ENCODE data around the gene FTO. TPM values are rescaled to one million over a fixed set of nuclear protein-coding genes. Genes with fewer than 3 reads are reported as not detected.
"Not testable (repeated sequence)": the region's sequence is repeated elsewhere in the genome, so short reads cannot be mapped to it uniquely, and the experiment has no call there.

FTO gene
- total RNA-seq, 1 donor from 2014 or later = 116 TPM

DNA sequence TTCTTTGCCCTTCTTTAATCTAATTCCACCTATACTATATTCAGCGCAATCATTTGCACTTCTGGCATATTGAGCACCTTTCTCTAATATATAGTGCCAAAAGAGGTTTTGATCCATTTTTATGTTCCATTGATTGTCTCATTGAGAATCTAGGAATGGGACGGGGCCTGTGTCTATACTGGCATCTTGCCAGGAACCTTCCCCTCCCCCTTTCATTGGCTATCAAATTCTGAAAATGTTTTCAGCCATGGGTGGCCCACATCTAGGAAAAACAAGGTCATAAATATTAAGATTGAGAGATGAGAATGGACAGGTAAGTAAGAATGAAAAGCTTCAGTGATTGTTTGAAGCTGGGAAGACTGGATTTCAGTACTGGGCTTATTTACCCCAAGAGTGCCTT, 159.9 kb downstream of the FTO start:
- no peak for DNase-seq (ENCODE audit: low spot score)

DNA sequence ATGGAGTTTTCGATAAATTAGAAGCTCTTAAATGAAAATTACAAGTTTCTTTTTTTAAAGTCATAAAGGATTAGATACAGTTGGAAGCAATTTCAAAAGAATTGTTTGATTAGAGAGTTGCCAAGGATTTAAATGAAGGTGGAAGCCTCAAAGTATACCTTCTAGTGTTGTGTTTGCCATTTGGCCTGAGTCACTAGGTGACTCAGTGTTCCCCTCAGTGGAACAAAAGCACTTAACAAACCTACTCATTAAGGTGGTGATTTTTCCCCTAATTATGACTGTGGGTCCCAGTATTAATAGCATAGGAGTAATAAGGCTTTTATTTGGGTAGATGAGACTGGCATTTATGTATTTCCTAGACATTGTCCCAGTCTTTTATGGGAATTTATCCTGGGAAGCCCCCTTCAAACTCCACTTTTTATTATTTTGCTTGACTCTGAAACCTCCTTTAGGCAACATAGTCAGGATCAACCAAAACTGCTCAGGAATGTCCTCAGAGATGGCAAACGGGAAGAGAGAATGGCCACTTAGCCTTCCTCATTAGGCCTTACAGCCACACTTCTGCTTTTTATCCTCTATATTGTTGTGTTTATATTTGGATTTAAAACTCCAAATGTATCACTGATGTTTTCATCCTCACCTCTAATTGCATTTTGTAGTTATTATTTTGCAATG, 161.0 kb downstream of the FTO start:
- no peak for DNase-seq (ENCODE audit: low spot score)

DNA sequence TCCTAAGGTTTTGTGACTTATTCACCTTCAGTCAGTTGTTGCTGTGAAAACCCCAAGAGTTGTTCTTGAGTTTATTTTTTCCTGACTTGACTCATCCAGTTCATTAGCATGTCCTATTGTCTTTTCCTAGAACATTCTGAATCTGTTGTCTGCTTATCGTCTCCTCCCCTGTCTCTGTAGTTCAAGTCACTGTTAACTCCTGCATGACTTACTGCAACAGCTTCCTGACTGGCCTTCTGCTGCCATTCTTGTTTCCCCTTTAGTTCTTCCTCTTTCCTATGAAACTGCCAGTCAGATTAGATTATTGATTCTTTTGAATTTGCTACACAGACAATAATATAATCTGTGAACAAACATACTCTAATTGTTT, 161.5 kb downstream of the FTO start:
- no peak for DNase-seq (ENCODE audit: low spot score)

DNA sequence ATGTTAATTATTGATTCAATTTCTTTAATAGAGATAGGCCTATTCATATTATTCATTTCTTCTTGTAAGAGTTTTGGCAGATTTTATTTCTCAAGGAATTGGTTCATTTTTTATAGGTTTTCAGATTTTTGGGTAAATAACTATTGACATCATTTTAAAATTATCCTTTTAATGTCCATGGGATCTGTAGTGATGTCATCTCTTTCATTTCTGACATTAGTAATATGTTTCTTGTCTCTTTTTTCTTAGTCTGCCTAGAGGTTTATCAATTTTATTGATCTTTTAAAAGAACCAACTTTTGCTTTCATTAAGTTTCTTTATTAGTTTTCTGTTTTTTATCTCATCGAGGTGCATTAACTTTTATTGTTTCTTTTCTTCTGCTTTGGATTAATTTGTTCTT, 162.6 kb downstream of the FTO start:
- DNase-seq (ENCODE audit: low spot score) = no peak

DNA sequence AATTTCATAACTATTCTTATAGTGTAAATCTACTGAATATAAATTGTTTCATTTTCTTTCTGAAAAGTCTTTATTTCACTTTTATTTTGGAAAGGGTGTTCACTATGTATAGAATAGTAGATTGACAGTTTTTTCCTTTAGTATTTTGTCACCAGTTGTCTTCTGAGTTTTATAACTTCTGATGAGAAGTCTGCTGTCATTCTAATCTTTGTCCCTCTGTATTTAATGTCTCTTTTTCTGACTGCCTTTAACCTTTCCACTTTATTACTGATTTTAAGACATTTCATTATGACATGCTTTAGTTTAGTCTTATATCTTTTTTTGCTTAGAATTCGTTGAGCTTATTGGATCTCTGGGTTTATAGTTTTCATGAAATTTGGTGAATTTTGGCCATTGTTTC, 166.9 kb downstream of the FTO start:
- no peak for DNase-seq (ENCODE audit: low spot score)

DNA sequence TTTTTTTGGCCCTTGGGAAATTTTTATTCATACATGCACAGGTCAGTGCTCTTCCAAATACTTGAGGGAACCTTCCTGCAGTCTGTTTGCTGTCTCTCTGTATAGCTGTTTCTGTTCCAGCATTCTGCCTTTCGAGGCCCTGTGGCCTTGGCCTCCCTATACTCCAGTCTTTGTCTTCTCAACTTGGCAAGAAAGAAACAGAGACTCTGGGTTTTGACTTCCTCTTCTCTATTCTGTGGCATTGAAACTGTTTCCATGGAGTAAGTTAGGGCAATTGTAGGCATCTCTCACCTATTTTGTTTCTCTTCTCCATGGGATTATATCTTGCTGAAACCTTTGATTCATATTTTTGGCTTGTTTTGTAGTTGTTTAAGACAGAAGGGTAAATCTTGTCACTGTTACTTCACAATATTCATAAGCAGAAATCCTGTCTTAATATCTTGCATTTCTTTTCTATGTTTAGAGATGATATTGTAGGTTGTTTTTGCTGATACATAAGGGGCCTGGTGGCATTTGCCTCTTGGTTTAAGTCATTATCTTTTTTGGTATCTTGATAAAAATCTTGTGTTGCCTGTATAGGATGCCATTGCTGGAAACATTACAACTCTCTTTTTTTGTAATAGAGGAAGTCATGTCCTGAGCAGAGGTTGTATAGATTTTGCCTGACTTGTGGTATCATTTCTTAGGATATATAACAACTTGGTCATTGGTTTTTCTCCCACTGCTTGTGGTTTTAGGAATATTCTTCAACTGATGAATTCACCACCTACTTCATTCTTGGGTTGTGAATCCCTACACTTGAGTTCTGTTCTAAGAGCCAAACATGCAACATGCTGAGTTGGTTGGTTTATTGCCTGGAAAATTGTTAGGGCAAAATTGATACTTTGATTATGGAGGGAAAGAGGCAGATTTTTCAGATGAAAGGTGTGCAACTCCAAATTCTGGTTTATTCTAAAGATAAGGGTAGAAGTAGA, 168.6 kb downstream of the FTO start:
- DNase-seq (ENCODE audit: low spot score) = no peak

DNA sequence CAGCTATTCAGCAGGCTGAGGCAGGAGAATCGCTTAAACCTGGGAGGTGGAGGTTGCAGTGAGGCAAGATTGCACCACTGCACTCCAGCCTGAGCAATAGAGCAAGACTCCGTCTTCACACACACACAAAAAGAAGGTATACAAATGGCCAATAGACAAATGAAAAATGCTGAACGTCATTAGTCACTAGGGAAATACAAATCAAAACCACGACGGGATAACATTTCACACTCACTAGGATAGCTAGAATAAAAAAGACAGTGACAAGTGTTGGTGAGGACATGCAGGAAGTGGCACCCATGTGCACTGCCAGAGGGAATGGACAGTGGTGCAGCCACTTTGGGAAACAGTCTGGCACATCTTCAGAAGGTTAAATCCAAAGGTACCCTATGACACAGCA, 172.9 kb downstream of the FTO start:
- DNase-seq (ENCODE audit: low spot score) = no peak

DNA sequence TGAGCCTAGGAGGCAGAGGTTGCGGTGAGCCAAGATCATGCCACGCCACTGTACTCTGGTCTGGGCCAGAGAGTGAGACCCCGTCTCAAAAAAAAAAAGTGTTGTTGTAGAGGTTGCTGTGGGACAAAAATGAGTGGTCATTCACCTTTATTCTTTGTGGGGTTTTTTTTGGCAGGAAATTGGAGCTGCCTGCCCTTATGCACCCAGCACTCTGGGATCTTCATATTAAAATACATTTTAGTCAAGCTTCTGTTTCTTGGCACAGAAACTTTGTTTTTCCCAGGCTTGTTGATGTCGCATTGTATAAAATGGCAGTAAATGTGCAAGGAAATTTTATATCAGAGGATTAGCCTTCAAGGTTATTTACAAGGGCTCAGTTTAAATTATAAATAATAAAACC, 174.3 kb downstream of the FTO start:
- DNase-seq (ENCODE audit: low spot score) = no peak

DNA sequence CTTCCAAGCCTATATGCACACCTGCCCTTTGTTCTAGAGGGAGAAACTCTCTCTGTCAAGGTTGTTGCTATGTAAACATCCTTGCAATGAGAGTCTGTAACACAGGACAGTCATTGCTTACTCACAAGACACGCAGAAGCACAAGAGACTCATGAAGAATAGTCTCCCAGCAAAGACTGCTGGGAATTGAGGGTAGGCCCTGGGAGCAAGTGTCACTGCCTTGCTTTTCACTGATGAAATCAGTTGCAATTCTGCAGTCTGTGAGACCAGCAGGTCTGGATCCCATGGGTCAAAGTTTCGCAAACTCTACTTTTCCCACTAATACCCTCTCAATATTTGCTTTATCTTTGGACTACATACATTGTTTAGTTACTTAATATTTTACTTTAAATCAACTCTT, 177.4 kb downstream of the FTO start:
- no peak for DNase-seq (ENCODE audit: low spot score)

DNA sequence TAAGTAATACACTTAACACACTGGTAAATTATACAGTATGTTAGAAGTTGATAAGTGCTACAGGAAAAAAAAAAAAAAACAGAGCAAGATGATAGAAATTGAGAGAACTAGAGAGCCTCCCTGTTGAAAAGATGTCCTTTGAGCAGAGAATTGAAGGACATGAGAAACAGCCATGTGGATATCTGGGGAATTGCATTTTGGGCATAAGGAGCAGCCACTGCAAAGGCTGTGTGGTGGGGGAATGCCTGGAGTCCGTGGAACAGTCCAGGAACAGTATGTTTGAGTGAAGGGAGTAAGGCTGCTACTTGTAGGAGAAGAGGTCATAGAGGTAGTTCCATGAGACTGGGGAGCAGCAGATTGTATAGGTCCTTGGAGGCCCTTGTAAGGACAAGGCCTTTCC, 178.4 kb downstream of the FTO start:
- no peak for DNase-seq (ENCODE audit: low spot score)

DNA sequence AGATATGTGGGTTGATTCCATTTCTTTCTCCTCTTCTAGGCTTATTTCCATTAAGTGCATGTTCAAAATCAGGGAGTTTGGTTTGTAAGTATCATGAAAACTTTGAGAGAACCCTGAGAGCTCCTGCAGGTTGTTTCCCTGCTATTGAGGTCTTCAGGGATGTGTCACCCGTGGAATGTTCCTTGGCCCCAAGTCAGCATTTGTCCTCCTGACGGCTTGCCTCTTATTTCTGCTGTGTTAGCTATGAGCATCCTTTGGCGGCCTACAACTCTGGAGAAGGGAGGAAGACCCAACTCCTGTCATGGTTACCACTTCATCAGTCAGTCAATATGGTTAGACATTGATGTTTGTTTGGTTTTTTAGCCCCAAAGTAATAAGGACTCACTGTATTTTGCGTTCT, 180.8 kb downstream of the FTO start:
- no peak for DNase-seq (ENCODE audit: low spot score)

DNA sequence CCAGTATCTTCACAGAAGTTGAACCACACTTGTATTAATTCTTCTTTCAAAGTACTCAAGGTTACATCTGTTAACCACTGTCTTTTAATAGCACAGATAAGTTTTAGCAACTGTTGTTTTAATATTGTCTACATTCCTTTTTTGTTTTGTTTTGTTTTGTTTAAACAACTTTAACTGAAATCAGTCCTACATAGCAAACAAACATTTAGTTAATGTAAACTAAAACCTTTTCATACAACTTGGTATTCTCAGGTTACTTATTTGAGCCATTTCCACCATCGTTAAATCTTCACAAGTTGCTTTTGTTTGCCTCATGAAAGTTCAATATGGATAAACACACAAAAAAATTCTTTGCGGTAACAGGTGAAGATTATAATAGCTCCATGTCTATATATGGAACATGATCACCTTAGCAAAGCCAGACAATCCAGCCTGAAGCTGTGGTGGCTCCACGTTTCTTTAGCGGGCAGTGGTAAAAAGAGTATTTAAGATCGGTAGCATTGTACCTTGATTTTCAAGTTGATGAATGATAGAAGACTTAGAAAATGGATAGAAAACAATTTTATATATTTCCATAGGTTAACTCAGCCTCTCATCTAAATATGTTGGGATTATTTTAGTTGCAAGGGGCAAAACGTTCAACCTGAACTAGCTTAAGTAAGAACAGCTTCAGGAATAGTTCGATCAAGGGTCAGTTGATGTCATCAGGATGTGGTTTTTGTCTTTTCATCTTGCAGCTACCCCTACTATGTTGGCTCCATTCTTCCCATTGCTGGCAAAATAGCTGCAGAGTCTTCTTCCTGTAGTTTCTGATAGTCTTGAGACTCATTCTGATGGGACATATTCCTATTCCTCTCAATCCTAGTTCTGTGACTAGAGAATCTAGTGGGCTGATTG, 182.8 kb downstream of the FTO start:
- no peak for DNase-seq (ENCODE audit: low spot score)

DNA sequence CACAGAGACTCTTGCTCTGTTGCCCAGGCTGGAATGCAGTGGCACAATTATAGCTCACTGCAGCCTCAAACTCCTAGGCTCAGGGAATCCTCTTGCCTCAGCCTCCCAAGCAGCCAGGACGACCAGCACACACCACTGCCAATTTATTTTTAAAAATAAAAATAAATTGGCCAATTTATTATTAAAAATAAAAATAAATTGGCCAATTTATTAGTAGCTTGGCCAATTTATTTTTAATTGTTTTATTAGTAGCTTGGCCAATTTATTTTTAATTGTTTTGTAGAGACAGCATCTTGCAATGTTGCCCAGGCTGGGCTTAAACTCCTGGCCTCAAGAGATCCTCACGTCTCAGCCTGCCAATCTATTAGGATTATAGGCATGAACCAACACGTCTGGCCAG, 184.3 kb downstream of the FTO start:
- DNase-seq (ENCODE audit: low spot score) = no peak

DNA sequence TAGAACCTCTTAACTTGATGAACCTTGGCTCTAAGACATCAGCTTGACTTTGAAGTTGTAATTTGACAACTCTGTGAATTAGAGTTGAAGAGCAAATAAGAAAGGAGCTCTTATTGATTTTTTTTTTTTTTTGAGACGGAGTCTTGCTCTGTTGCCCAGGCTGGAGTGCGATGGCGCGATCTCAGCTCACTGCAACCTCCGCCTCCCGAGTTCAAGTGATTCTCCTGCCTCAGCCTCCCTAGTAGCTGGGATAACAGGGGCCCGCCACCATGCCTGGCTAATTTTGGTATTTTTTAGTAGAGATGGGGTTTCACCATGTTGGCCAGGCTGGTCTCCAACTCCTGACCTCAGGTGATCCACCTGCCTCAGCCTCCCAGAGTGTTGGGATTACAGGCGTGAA, 186.9 kb downstream of the FTO start:
- DNase-seq (ENCODE audit: low spot score) = not testable (repeated sequence)

DNA sequence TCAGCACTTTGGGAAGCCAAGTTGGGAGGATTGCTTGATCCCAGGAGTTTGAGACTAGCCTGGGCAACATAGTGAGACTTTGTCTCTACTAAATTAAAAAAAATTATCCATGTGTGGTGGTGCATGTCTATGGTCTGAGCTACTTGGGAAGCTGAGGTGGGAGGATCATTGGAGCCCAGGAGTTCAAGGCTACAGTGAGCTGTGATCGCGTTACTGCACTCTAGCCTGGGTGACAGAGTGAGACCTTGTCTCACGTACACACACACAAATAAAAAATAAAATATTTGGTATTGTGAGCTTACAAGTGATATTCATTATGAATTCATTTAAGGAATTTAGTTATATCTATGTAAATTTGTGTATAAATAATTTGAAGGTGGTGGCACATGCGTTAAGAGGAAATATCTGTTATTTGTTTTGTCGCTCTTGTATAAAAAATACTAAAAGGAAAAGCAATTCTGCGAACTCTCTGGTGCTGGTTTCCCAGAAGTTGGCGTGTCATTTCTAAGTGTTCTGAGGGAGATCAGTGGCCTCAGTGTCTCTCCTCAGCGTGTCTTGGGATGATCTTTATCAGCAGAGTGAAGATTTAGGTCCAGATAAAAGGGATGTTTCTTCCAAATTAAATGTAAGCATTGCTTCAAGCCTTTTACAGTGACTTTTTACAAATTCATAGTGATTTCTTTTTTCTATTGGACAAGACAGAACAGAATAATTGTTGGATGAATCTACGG, 187.6 kb downstream of the FTO start:
- DNase-seq (ENCODE audit: low spot score) = no peak

DNA sequence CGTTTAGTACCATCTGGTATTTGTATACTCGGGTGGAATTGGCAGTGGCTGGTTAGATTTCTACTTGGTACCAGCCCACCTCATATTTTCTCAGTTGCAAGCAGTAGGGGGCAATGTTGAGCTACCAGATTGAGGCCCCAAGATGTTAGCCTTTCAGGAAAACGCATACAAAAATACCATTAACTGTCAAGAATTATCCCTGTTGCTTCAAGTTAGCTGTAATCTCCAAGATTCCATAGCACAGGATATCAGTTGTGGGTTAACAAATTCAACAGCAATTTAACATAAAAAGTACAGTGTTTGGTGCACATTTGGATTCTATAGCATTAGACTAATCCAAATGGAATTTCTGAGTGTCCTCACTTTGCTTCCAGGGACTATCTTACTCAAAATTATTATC, 188.2 kb downstream of the FTO start:
- DNase-seq (ENCODE audit: low spot score) = peak; percentile 46

DNA sequence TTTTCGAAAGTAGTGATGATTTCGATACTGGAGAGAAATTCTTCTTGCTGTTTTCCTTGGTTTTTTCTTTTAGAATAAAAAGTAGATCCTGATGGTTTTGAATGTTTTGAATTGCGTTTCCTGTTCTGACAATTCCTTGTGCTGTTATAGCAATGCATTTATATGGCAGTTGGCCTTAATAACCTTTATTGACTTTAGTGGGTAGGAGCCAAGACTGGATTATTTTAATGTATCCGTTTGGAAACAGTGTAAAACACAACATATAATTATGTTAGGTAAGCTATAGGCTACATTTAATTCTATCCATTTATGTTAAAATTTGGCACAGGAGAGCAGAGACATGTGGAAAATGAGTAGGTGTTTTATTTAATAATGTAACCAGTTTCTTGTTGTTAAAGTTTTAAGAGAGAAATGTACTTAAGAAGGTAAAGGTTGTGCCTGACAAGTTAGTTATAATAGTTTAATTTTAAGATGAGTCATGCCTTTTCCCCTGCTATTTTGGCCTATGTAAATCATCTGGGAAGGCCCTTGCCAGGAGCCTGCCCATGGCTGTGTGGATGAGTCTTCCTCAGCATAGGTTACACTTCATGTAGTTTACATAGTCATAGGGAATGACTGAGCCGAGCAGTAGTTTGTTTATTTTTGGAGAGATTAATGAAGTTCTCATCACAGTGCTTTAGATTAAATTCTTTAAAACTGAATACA, 189.9 kb downstream of the FTO start:
- DNase-seq (ENCODE audit: low spot score) = no peak

DNA sequence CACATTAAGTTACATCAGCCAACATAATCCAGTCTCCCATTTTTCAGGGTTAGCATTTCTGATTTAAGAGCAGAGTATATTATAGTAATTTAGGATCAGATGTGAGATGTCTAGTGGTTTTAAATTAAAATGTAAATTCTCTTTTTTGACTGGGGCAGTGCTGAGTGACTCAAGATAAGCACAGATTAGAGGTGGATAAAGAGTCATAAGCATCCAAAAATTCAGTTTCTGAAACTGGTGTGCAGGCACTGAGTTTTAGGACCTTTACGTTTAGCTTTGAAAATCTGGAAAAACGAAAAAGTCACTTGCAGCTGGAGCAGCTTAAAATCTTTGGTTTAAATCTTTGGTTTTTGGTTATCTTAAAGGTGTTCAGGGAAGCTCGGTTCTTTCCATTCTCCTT, 190.7 kb downstream of the FTO start:
- DNase-seq (ENCODE audit: low spot score) = no peak

DNA sequence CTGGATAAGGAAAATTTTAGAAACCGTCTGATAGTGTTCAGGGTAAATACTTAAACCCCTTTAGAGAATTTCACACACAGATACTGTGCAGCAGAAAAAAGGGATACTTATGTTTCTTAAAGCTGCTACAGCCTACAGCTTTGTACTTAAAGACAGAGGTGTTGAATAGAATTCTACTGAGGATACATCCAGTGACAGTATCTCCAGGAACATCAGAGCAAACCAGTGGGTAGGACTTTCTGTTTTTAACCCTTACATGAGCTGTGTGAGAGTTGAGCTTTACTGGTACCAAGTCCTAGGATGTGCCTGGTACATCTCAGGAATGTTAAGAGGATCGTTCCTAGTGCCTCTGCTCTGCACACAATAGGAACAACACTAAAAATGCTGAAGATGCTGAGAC, 191.5 kb downstream of the FTO start:
- no peak for DNase-seq (ENCODE audit: low spot score)

DNA sequence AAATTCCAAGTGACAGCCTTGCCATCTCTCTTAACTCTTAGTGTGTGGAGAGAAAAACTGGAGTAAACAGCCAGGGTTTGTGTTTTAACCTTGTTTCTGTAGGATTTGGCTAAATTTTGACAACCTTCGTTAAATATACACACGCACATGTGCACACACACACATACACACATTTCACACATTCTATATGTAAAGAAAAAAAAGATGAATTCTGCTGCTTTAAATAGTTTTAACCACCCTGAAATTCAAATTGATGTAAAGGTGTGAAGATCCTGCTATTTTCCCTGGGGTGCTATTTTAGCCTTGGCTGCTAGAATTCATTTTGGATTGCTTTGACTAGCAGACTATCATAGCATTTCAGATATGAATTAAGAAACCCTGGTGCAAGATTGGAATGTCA, 191.9 kb downstream of the FTO start:
- DNase-seq (ENCODE audit: low spot score) = no peak

DNA sequence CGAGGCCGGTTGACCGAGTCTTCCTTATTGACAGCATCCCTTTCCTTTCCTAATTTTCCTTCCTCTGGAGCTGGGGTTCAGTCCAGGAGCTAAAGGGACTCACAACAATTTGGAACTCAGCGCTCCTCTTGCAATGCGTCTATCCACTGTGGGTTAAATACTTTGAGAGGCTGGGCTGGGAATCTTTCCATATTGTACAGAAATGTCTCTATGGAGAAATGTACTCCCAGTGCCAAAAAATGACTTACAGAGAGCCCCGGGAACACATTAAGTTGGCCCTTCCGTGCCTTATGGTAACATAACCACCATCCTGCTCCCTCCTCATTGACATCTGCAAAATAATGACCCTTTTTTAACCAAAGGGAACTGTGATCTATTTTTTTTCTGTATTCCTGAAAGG, 192.8 kb downstream of the FTO start:
- no peak for DNase-seq (ENCODE audit: low spot score)
